LHCN-M2 (cell line): ENCODE data around the gene PRTN3. TPM values are rescaled to one million over a fixed set of nuclear protein-coding genes. Genes with fewer than 3 reads are reported as not detected.
"Not testable (repeated sequence)": the region's sequence is repeated elsewhere in the genome, so short reads cannot be mapped to it uniquely, and the experiment has no call there.

Experiments used
- DNase-seq: peaks from one replicate; pipeline ENCODE4 v3.0.0-alpha.2; 2012; ENCODE audit warnings: low read depth
- total RNA-seq: library from RNA; depleted of rRNA; stranded (reverse); fragments of >200 nt; gene quantifications from 2 replicates; pipeline ENCODE4 v1.2.3, GENCODE V29; 2014

The PRTN3 gene
- total RNA-seq, 1 experiment from 2014 or later = not detected

- no peak for DNase-seq
Measured at GRCh38 chr19:845707-846521, 5.1 kb downstream of the PRTN3 start.

GRCh38 chr19:848386-848921 lies 7.7 kb downstream of the PRTN3 start:
- DNase-seq = no peak

- not testable (repeated sequence) for DNase-seq
Measured at GRCh38 chr19:849195-849594, 8.4 kb downstream of the PRTN3 start.

GRCh38 chr19:850221-850978 lies 9.6 kb downstream of the PRTN3 start:
- peak; percentile 73 for DNase-seq

GRCh38 chr19:850979-851335 lies 10.2 kb downstream of the PRTN3 start:
- DNase-seq = no peak

GRCh38 chr19:852136-853013 lies 11.6 kb downstream of the PRTN3 start, which contains the start of gene ELANE:
TSS of gene ELANE (plus strand) at chr19:852303. CDS start at chr19:852329, 26 bp downstream.
- DNase-seq = no peak

GRCh38 chr19:853014-853585 lies 12.3 kb downstream of the PRTN3 start:
- no peak for DNase-seq

- not testable (repeated sequence) for DNase-seq
Measured at GRCh38 chr19:853614-854220, 12.9 kb downstream of the PRTN3 start.

GRCh38 chr19:854549-854948 lies 13.8 kb downstream of the PRTN3 start:
- DNase-seq = no peak

- no peak for DNase-seq
Measured at GRCh38 chr19:855142-855541, 14.3 kb downstream of the PRTN3 start.

GRCh38 chr19:855566-856120 lies 14.8 kb downstream of the PRTN3 start:
- DNase-seq = no peak

- no peak for DNase-seq
Measured at GRCh38 chr19:858284-858683, 17.5 kb downstream of the PRTN3 start.

GRCh38 chr19:858868-859843 lies 18.4 kb downstream of the PRTN3 start, which contains the start of gene CFD:
TSS of gene CFD (plus strand) at chr19:859664. CDS start at chr19:859690, 26 bp downstream.
- no peak for DNase-seq

GRCh38 chr19:861141-861755 lies 20.4 kb downstream of the PRTN3 start:
- DNase-seq = no peak

- DNase-seq = no peak
Measured at GRCh38 chr19:861756-862580, 21.2 kb downstream of the PRTN3 start.

- no peak for DNase-seq
Measured at GRCh38 chr19:862581-863314, 21.9 kb downstream of the PRTN3 start.

- no peak for DNase-seq
Measured at GRCh38 chr19:863315-863620, 22.5 kb downstream of the PRTN3 start.
